ENCODE measurements around the gene MCIDAS. TPM values are rescaled to one million over a fixed set of nuclear protein-coding genes. Genes with fewer than 3 reads are reported as not detected.

MCIDAS gene
- total and polyA plus RNA-seq, 2 experiments from 2014 or later, result 0.08 TPM; not detected in 1

GRCh38 chr5:55172937-55173686 is 54.0 kb downstream of the MCIDAS start, which contains the start of gene CDC20B:
Gene CDC20B (minus strand): TSS chr5:55173177. CDS start chr5:55173000, 177 bp downstream.
- Histone ChIP-seq H4K20me1 (ENCODE audit: insufficient read depth, poor library complexity, severe bottlenecking) (no peaks in the 10 kb centered on the region), H3K27me3 (peaks cover 51% of the 10 kb centered on the region)

GRCh38 chr5:55172051-55172899 is 54.8 kb downstream of the MCIDAS start:
- H3K4me2 ChIP-seq, result peak overlapping the region; percentile 99
- WGBS (ENCODE audit: low lambda C conversion rate, missing lambda C conversion rate), result 11% methylated on average over 15 of the region's 15 CpGs
- no peaks in the 10 kb centered on the region for H3K9me3 ChIP-seq (ENCODE audit: low read depth)
- no peaks in the 10 kb centered on the region for H3K36me3 ChIP-seq (replicated peaks; ENCODE audit: insufficient read depth, low read depth)
- peak overlapping the region; percentile 41 for H2AFZ ChIP-seq
- peak overlapping the region; percentile 71 for H3K4me3 ChIP-seq
- H3K27ac ChIP-seq, result no peak overlapping the region
- H3K79me2 ChIP-seq, result no peaks in the 10 kb centered on the region
- H3K9me2 ChIP-seq (replicated peaks; ENCODE audit: insufficient read depth), result no peaks in the 10 kb centered on the region
- TF ChIP-seq EZH2 (IDR thresholded peaks at IDR 0.05; ENCODE audit: borderline replicate concordance) (no peak), CTCF (IDR thresholded peaks at IDR 0.05; ENCODE audit: poor library complexity) (peak; percentile 87)
- peak; percentile 85 for DNase-seq (ENCODE audit: low spot score)
- H4K20me1 ChIP-seq (ENCODE audit: insufficient read depth, poor library complexity, severe bottlenecking), result no peaks in the 10 kb centered on the region
- H3K27me3 ChIP-seq, result peaks cover 43% of the 10 kb centered on the region
- H3K4me1 ChIP-seq (ENCODE audit: insufficient read depth), result peaks cover 13% of the 10 kb centered on the region

More at GRCh38 chr5:55172937-55173686, 54.0 kb downstream of the MCIDAS start, which contains the start of gene CDC20B:
- peak within 1 kb of the TSS; percentile 75 for H3K4me3 ChIP-seq
- 2% methylated on average over 49 of the region's 69 CpGs for WGBS (ENCODE audit: low lambda C conversion rate, missing lambda C conversion rate)
- H3K4me2 ChIP-seq, result peak within 1 kb of the TSS; percentile 99
- no peaks in the 10 kb centered on the region for H3K79me2 ChIP-seq
- peak; percentile 93 for DNase-seq (ENCODE audit: low spot score)
- no peaks in the 10 kb centered on the region for H3K9me2 ChIP-seq (replicated peaks; ENCODE audit: insufficient read depth)
- peaks cover 13% of the 10 kb centered on the region for H3K4me1 ChIP-seq (ENCODE audit: insufficient read depth)
- H2AFZ ChIP-seq, result peak within 1 kb of the TSS; percentile 57
- peak; percentile 36 for TF ChIP-seq EZH2 (IDR thresholded peaks at IDR 0.05; ENCODE audit: borderline replicate concordance)
- TF ChIP-seq EZH2phosphoT487 (IDR thresholded peaks at IDR 0.05; ENCODE audit: low read depth, severe bottlenecking, unreplicated experiment), result no peak
- TF ChIP-seq CTCF (IDR thresholded peaks at IDR 0.05; ENCODE audit: poor library complexity), result no peak
- no peaks in the 10 kb centered on the region for H3K36me3 ChIP-seq (replicated peaks; ENCODE audit: insufficient read depth, low read depth)
- H3K27ac ChIP-seq, result no peak within 1 kb of the TSS
- H3K9me3 ChIP-seq (ENCODE audit: low read depth), result no peaks in the 10 kb centered on the region

GRCh38 chr5:55171471-55171870 is 55.6 kb downstream of the MCIDAS start:
- 42% methylated on average over 2 of the region's 2 CpGs for WGBS (ENCODE audit: low lambda C conversion rate, missing lambda C conversion rate)
- peaks cover 35% of the 10 kb centered on the region for H3K27me3 ChIP-seq
- H3K36me3 ChIP-seq (replicated peaks; ENCODE audit: insufficient read depth, low read depth), result no peaks in the 10 kb centered on the region
- H3K9me2 ChIP-seq (replicated peaks; ENCODE audit: insufficient read depth), result no peaks in the 10 kb centered on the region
- no peaks in the 10 kb centered on the region for H3K79me2 ChIP-seq
- H4K20me1 ChIP-seq (ENCODE audit: insufficient read depth, poor library complexity, severe bottlenecking), result no peaks in the 10 kb centered on the region
- H3K4me2 ChIP-seq, result no peak overlapping the region
- peaks cover 13% of the 10 kb centered on the region for H3K4me1 ChIP-seq (ENCODE audit: insufficient read depth)
- no peak overlapping the region for H3K4me3 ChIP-seq
- TF ChIP-seq EZH2phosphoT487 (IDR thresholded peaks at IDR 0.05; ENCODE audit: low read depth, severe bottlenecking, unreplicated experiment) (no peak), CTCF (IDR thresholded peaks at IDR 0.05; ENCODE audit: poor library complexity) (no peak)
- DNase-seq (ENCODE audit: low spot score), result no peak
- no peaks in the 10 kb centered on the region for H3K9me3 ChIP-seq (ENCODE audit: low read depth)
- no peak overlapping the region for H3K27ac ChIP-seq
- no peak overlapping the region for H2AFZ ChIP-seq

MicroRNA genes within 50 kb of the gene (microRNA counts, 767-probe panel; counts per million panel counts)
- microRNA hsa-miR-449a (not detected), microRNA hsa-miR-449b-5p (not detected), microRNA hsa-miR-449c-5p (not detected)

Small RNA genes within 50 kb of the gene (microRNA-seq; reads per million reads assigned to microRNA genes)
- gene MIR449A, result 73.3 reads per million, percentile 58 among the genes with 10 or more reads in this experiment
- 1.3 reads per million for gene MIR449B
- 4.9 reads per million, percentile 8 among the genes with 10 or more reads in this experiment for gene MIR449C

Small RNA genes within 50 kb of the gene (small RNA-seq; reads per million reads assigned to genes)
- 0.99 reads per million, percentile 71 among the genes with 10 or more reads in this experiment for gene MIR449A
- gene MIR449B, result not detected
- 1.8 reads per million, percentile 85 among the genes with 10 or more reads in this experiment for gene MIR449C

Other genes with a start within 250 kb of the MCIDAS start
- 2.2 and 2.6 TPM in 2 replicates for gene ESM1, start 241.7 kb downstream of the MCIDAS start, total RNA-seq
- 0.16 and 1.5 TPM in 2 replicates for gene ESM1, start 241.7 kb downstream of the MCIDAS start, polyA plus RNA-seq
- gene GZMK, start 203.1 kb downstream of the MCIDAS start, total RNA-seq, result not detected in 2 replicates
- not detected in 2 replicates for gene GZMK, start 203.1 kb downstream of the MCIDAS start, polyA plus RNA-seq
- not detected in 2 replicates for gene GZMA, start 124.7 kb downstream of the MCIDAS start, total RNA-seq
- not detected in 2 replicates for gene GZMA, start 124.7 kb downstream of the MCIDAS start, polyA plus RNA-seq
- 178 and 196 TPM in 2 replicates for gene GPX8, start 67.1 kb downstream of the MCIDAS start, total RNA-seq
- 134 and 143 TPM in 2 replicates for gene GPX8, start 67.1 kb downstream of the MCIDAS start, polyA plus RNA-seq
- 0.28 and 0.30 TPM in 2 replicates for gene CDC20B, start 54.1 kb downstream of the MCIDAS start, total RNA-seq
- gene CDC20B, start 54.1 kb downstream of the MCIDAS start, polyA plus RNA-seq, result 0.12 TPM in 1 of 2 replicates, not detected in the other
- 0.12 and 0.13 TPM in 2 replicates for gene CCNO, start 6.3 kb upstream of the MCIDAS start, total RNA-seq
- gene CCNO, start 6.3 kb upstream of the MCIDAS start, polyA plus RNA-seq, result 0.97 and 2.5 TPM in 2 replicates
- gene DHX29, start 80.4 kb upstream of the MCIDAS start, total RNA-seq, result 30.0 and 32.9 TPM in 2 replicates
- 46.5 and 48.4 TPM in 2 replicates for gene DHX29, start 80.4 kb upstream of the MCIDAS start, polyA plus RNA-seq
- 66.0 and 69.2 TPM in 2 replicates for gene MTREX, start 80.7 kb upstream of the MCIDAS start, total RNA-seq
- 19.0 and 27.1 TPM in 2 replicates for gene MTREX, start 80.7 kb upstream of the MCIDAS start, polyA plus RNA-seq

Data from hepatocyte (in vitro differentiated cells).